AG10803 (cell line): Measurements from ENCODE around the gene BOC.

ENCODE experiments used
- DNase-seq: peaks from one replicate; pipeline ENCODE4 v3.0.0; 2010; ENCODE audit warnings: low read depth
- H3K4me3 ChIP-seq: 2 replicates; pipeline ENCODE4 v1.5.1; 2011; ENCODE audit warnings: mild to moderate bottlenecking, low read length, control low read depth
- TF ChIP-seq, protein P1 (sequence below): conservative IDR thresholded peaks from 2 replicates; pipeline ENCODE4 v1.5.1; 2011; ENCODE audit warnings: mild to moderate bottlenecking, low read length, control low read depth, inconsistent platforms

BOC gene

DNA sequence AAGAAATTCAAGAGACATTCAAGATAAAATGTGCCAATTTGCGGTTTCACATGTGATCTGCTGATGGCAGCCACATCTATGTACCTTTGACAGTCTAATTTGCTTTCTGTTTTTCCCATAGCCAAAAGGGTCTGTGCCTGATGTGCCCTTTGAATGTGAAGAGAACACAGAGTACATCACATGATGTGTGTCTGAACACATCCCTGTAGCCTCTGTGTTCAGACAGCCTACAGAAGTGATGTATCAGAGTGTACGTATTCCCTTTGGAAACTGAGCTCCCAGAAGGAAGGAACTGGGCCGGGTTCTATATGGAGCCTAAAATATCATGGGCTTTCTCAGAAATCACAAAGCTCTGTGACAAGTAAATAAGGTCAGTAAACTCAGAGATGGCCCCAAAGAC lies 52.4 kb downstream of the BOC start:
- no peak for DNase-seq
- no peak overlapping the region for H3K4me3 ChIP-seq
- TF ChIP-seq, protein P1, sequence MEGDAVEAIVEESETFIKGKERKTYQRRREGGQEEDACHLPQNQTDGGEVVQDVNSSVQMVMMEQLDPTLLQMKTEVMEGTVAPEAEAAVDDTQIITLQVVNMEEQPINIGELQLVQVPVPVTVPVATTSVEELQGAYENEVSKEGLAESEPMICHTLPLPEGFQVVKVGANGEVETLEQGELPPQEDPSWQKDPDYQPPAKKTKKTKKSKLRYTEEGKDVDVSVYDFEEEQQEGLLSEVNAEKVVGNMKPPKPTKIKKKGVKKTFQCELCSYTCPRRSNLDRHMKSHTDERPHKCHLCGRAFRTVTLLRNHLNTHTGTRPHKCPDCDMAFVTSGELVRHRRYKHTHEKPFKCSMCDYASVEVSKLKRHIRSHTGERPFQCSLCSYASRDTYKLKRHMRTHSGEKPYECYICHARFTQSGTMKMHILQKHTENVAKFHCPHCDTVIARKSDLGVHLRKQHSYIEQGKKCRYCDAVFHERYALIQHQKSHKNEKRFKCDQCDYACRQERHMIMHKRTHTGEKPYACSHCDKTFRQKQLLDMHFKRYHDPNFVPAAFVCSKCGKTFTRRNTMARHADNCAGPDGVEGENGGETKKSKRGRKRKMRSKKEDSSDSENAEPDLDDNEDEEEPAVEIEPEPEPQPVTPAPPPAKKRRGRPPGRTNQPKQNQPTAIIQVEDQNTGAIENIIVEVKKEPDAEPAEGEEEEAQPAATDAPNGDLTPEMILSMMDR = no peak

DNA sequence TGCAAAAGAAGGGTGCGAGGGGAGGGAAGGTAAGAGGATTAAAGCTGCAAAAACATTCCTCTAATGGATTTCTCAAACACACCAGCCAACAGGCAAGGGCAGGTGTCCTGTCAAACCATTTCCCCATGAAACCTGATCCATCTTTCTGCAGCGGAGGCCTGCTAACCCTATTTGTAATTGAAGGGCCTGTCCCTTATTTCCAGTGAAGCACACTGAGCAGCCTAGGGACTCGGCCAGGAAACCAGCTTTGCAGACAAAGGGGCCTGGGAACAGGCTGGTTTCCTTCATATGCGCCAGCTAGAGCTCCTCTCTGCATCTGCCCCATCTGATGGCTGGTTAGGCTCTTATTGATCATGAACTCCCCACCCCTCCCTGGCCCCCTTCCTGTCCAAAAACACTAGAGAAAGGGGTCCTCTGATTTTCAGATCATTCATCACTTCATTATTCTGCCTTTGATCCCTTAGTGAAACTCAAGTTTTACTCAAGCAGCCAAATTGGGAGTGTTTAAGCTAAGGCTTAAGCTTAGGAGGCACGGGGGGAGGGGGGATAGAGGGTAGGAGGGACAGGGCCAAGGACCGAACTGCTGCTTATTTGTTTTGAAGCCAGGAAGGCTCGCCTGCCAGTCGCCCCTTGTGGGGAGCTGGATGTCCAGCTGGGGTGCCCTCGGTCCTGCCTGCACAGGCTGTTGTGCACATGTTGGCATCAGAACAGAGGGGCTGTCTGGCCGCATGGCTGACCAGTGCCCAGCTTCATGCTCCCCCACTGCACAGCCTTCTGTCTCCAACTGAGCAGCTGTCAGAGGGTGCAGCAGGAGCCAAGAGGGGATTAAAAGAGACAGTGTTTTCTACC lies 53.1 kb downstream of the BOC start:
- TF ChIP-seq, protein P1 = no peak
- DNase-seq = no peak
- H3K4me3 ChIP-seq = no peak overlapping the region

- TF ChIP-seq, protein P1 = no peak
- DNase-seq = no peak
- H3K4me3 ChIP-seq = no peak overlapping the region
These were observed 53.9 kb downstream of the BOC start for GRCh38 chr3:113265231-113265630.

GRCh38 chr3:113266738-113267137 lies 55.4 kb downstream of the BOC start:
- H3K4me3 ChIP-seq = no peak overlapping the region
- TF ChIP-seq, protein P1 = no peak
- no peak for DNase-seq

GRCh38 chr3:113268311-113268710 lies 57.0 kb downstream of the BOC start:
- TF ChIP-seq, protein P1 = no peak
- no peak for DNase-seq

DNA sequence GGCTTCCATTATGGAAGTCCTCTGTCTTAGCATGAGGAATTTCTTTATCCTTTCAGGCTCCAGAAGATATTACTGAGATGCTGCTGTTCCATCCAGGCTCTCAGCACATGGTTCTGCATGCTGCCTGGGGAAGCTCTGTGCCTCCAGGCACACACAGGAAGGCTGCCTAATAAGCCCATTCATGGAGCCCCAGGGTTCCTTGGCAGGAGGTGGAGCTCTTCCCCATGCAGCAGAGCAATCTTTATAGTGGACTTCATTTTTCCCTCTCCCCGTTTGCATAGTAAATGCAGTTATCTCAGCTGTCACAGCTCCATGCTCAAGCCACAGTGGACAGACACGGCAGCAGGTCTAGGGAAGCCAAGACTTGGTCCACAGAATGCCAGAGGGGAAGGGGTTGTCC lies 57.6 kb downstream of the BOC start:
- H3K4me3 ChIP-seq = no peak overlapping the region
- no peak for DNase-seq

More at GRCh38 chr3:113268311-113268710, 57.0 kb downstream of the BOC start:
- H3K4me3 ChIP-seq = no peak overlapping the region

More for the DNA sequence above, 57.6 kb downstream of the BOC start:
- TF ChIP-seq, protein P1 = no peak
